HUES48 (cell line): ENCODE data around the gene GID8.
"Not testable (repeated sequence)": the region's sequence is repeated elsewhere in the genome, so short reads cannot be mapped to it uniquely, and the experiment has no call there.

Experiments used
- H3K27ac ChIP-seq: one replicate; pipeline ENCODE4 v1.7.0; 2013; ENCODE audit warnings: low read depth, low read length, inconsistent platforms
- H3K27me3 ChIP-seq: 2 replicates; pipeline ENCODE4 v1.6.1; 2013; ENCODE audit warnings: mild to moderate bottlenecking, low read length; ENCODE audit not compliant: control insufficient read depth, insufficient read depth
- H3K36me3 ChIP-seq: 2 replicates; pipeline ENCODE4 v1.6.1; 2013; ENCODE audit warnings: low read length; ENCODE audit not compliant: control insufficient read depth, insufficient read depth
- H3K4me1 ChIP-seq: 2 replicates; pipeline ENCODE4 v1.6.1; 2013; ENCODE audit warnings: mild to moderate bottlenecking, low read length; ENCODE audit not compliant: control insufficient read depth, insufficient read depth
- H3K4me3 ChIP-seq: 2 replicates; pipeline ENCODE4 v1.5.1; 2013; ENCODE audit warnings: mild to moderate bottlenecking, low read depth, low read length
- H3K9ac ChIP-seq: 2 replicates; pipeline ENCODE4 v1.6.1; 2013; ENCODE audit warnings: mild to moderate bottlenecking, low read depth, low read length, moderate library complexity
- H3K9me3 ChIP-seq: 2 replicates; pipeline ENCODE4 v1.6.1; 2013; ENCODE audit warnings: low read length; ENCODE audit not compliant: control insufficient read depth, insufficient read depth

GID8 gene

GRCh38 chr20:62914436-62914835 lies 23.5 kb upstream of the GID8 start:
- H3K27ac ChIP-seq = no peak overlapping the region
- H3K9ac ChIP-seq = no peak overlapping the region
- no peaks in the 10 kb centered on the region for H3K27me3 ChIP-seq
- peaks cover 52% of the 10 kb centered on the region for H3K4me1 ChIP-seq
- no peaks in the 10 kb centered on the region for H3K9me3 ChIP-seq
- H3K36me3 ChIP-seq = peaks cover 51% of the 10 kb centered on the region
- H3K4me3 ChIP-seq = no peak overlapping the region

- Histone ChIP-seq H3K27me3 (no peaks in the 10 kb centered on the region), H3K9ac (no peak overlapping the region; the same call in 1 of the 2 replicates), H3K4me1 (peaks cover 58% of the 10 kb centered on the region), H3K9me3 (no peaks in the 10 kb centered on the region), H3K4me3 (no peak overlapping the region), H3K27ac (no peak overlapping the region), H3K36me3 (peaks cover 45% of the 10 kb centered on the region)
Observed at GRCh38 chr20:62914970-62915457, 22.9 kb upstream of the GID8 start.

DNA sequence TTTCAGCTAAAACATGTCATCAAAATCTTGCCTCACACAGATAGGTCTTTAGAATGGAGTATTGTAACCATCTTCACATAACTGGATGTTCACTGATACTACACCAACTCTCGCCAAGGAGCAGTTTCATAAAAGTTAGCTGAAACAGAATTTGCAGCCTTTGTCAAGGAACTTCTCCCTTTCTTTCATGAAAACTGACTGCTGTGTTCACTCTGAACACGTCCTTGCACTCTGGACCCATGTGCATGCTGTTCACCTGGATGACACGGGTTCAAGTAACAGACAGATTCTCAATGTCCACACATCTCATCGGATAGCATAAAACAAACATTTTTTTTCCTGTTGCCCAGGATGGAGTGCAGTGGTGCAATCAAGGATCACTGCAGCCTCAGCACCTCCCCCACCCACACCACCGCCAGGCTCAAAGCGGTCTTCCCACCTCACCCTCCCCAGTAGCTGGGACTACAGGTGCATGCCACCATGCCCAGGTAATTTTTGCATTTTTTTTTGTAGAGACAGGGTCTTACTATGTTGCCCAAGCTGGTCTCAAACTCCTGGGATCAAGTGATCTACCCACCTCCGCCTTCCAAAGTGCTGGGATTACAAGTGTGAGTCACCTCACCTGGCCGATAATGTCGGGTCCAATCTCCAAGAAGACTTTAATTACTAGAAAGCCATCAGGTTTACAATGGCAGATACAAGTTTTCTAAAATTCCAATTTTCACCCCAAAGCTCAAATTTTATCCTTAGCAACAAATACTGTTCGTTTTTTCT lies 21.1 kb upstream of the GID8 start:
- H3K36me3 ChIP-seq = peaks cover 26% of the 10 kb centered on the region

GRCh38 chr20:62917720-62918119 lies 20.2 kb upstream of the GID8 start:
- Histone ChIP-seq H3K4me3 (no peak overlapping the region), H3K4me1 (peaks cover 72% of the 10 kb centered on the region), H3K9ac (no peak overlapping the region)

More for the DNA sequence above, 21.1 kb upstream of the GID8 start:
- no peaks in the 10 kb centered on the region for H3K27me3 ChIP-seq
- H3K4me3 ChIP-seq = no peak overlapping the region
- H3K27ac ChIP-seq = no peak overlapping the region
- peaks cover 72% of the 10 kb centered on the region for H3K4me1 ChIP-seq
- no peak overlapping the region for H3K9ac ChIP-seq
- H3K9me3 ChIP-seq = no peaks in the 10 kb centered on the region

GRCh38 chr20:62918147-62918546 lies 19.8 kb upstream of the GID8 start:
- Histone ChIP-seq H3K4me3 (no peak overlapping the region), H3K27me3 (no peaks in the 10 kb centered on the region), H3K27ac (peak overlapping the region; percentile 15), H3K9me3 (no peaks in the 10 kb centered on the region), H3K36me3 (peaks cover 14% of the 10 kb centered on the region), H3K4me1 (peaks cover 72% of the 10 kb centered on the region), H3K9ac (no peak overlapping the region)

More at GRCh38 chr20:62917720-62918119, 20.2 kb upstream of the GID8 start:
- H3K9me3 ChIP-seq = no peaks in the 10 kb centered on the region
- peak overlapping the region; percentile 15 for H3K27ac ChIP-seq
- H3K27me3 ChIP-seq = no peaks in the 10 kb centered on the region
- peaks cover 18% of the 10 kb centered on the region for H3K36me3 ChIP-seq

- Histone ChIP-seq H3K4me1 (peaks cover 77% of the 10 kb centered on the region), H3K4me3 (no peak overlapping the region), H3K36me3 (peaks cover 7% of the 10 kb centered on the region), H3K27ac (peak overlapping the region; percentile 0), H3K9me3 (no peaks in the 10 kb centered on the region), H3K9ac (no peak overlapping the region), H3K27me3 (no peaks in the 10 kb centered on the region)
Observed at GRCh38 chr20:62918831-62919230, 19.1 kb upstream of the GID8 start.

GRCh38 chr20:62920039-62920645 lies 17.8 kb upstream of the GID8 start:
- Histone ChIP-seq H3K4me1 (peaks cover 80% of the 10 kb centered on the region), H3K27ac (peak overlapping the region; percentile 45), H3K27me3 (no peaks in the 10 kb centered on the region), H3K4me3 (peak overlapping the region; percentile 15; the same call in 1 of the 2 replicates), H3K9me3 (no peaks in the 10 kb centered on the region), H3K36me3 (no peaks in the 10 kb centered on the region), H3K9ac (no peak overlapping the region)

DNA sequence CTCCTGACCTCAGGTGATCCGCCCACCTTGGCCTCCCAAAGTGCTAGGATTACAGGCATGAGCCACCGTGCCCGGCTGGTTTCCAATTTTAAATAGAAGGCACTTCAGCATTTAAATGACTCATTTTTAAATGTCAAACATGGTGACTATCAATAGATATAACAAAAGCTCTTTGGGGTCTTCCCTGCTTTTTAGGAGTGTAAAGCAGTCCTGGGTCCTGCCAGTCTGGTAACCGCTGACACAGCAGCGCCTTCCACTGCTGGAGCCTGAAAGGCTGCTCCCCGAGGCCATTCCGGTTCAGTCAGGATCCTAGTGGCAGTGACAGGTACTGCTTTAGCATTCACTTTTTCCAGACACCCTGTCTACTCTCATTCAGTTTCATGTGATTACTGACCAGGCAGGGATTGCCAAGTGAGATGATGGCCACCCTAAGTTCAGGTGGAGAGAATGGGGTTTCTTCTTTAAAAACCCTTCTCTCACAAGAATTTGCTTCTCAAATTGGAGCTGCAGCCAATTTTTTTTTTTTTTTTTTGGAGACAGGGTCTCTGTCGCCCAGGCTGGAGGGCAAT lies 16.7 kb upstream of the GID8 start:
- H3K27ac ChIP-seq = peak overlapping the region; percentile 32
- H3K27me3 ChIP-seq = no peaks in the 10 kb centered on the region
- H3K36me3 ChIP-seq = no peaks in the 10 kb centered on the region
- peaks cover 72% of the 10 kb centered on the region for H3K4me1 ChIP-seq
- no peaks in the 10 kb centered on the region for H3K9me3 ChIP-seq
- H3K9ac ChIP-seq = no peak overlapping the region
- H3K4me3 ChIP-seq = no peak overlapping the region

GRCh38 chr20:62922451-62922921 lies 15.5 kb upstream of the GID8 start:
- H3K36me3 ChIP-seq = no peaks in the 10 kb centered on the region
- H3K4me3 ChIP-seq = no peak overlapping the region
- no peaks in the 10 kb centered on the region for H3K9me3 ChIP-seq
- peaks cover 64% of the 10 kb centered on the region for H3K4me1 ChIP-seq
- no peak overlapping the region for H3K9ac ChIP-seq
- H3K27ac ChIP-seq = peak overlapping the region; percentile 23
- H3K27me3 ChIP-seq = no peaks in the 10 kb centered on the region

GRCh38 chr20:62923059-62923668 lies 14.8 kb upstream of the GID8 start:
- not testable (repeated sequence) for H3K9ac ChIP-seq
- H3K4me1 ChIP-seq = peaks cover 60% of the 10 kb centered on the region
- H3K27ac ChIP-seq = peak overlapping the region; percentile 36

More at GRCh38 chr20:62923059-62923668, 14.8 kb upstream of the GID8 start:
- H3K4me3 ChIP-seq = peak overlapping the region; percentile 93; the same call in 1 of the 2 replicates
- H3K9me3 ChIP-seq, H3K36me3 ChIP-seq, H3K27me3 ChIP-seq: not testable (repeated sequence)
